HepG2 (cell line): ENCODE measurements around the gene SPON1. TPM values are rescaled to one million over a fixed set of nuclear protein-coding genes. Genes with fewer than 3 reads are reported as not detected.

Source experiments
- ATAC-seq: fragments of 200-7000 bp; cut with Tn5 transposase; 3 replicates; pipeline ENCODE4 v1.9.1; 2020; ENCODE audit warnings: mild to moderate bottlenecking, moderate library complexity
- BruUV-seq: library from RNA; stranded (reverse); fragments of 400-500 nt; replicated peaks from 2 replicates; lab custom pipeline; 2021; lab: Mats Ljungman, UMichigan
- CTCF ChIA-PET: fragments of 300-600 bp; formaldehyde crosslinking; extraction: SDS; loops from one replicate; lab custom pipeline; 2021; ENCODE audit warnings: low total read pairs, inconsistent platforms, low intra/inter-chr PET ratio; lab: Yijun Ruan, JAX
- POLR2A ChIA-PET: fragments of 350-600 bp; sonication (Branson Sonifier 250); formaldehyde crosslinking; loops from one replicate; lab custom pipeline; 2020; ENCODE audit warnings: antibody characterized with exemption, inconsistent platforms; lab: Yijun Ruan, JAX
- DNase-seq: peaks from one replicate; pipeline ENCODE4 v3.0.0-alpha.2; 2015; ENCODE audit warnings: low spot score
- FAIRE-seq: peaks from 3 replicates; lab custom pipeline; 2011; peaks lifted over from hg19 to GRCh38; lab: Jason Lieb, UNC
- H2AFZ ChIP-seq: one replicate; pipeline ENCODE4 v1.6.1; 2011; ENCODE audit warnings: low read length, inconsistent platforms
- H3K27ac ChIP-seq: fragments of 300-600 bp; 3 replicates; pipeline ENCODE4 v1.8.0; 2011; ENCODE audit warnings: mixed run types, mild to moderate bottlenecking, mixed read lengths, low read length, inconsistent platforms; ENCODE audit not compliant: insufficient read depth; ENCODE audit errors: extremely low read length
- H3K27me3 ChIP-seq, 2 experiments: fragments of 200-600 bp in 1 of 2; 2 replicates in 1 of 2; 3 replicates in 1 of 2; pipeline versions ENCODE4 v1.6.0 to v1.8.0; 2011; ENCODE audit warnings: low read length in 2 of 2, mild to moderate bottlenecking in 2 of 2, moderate library complexity in 2 of 2, inconsistent platforms in 1 of 2; ENCODE audit not compliant: insufficient read depth in 2 of 2, control insufficient read depth in 1 of 2
- H3K36me3 ChIP-seq, 2 experiments: fragments of 200-600 bp in 1 of 2; replicated peaks in 1 of 2; 2 replicates in 1 of 2; 3 replicates in 1 of 2; pipeline versions ENCODE4 v1.5.1 to v1.8.0; 2011; ENCODE audit warnings: low read length in 2 of 2, inconsistent platforms in 1 of 2; ENCODE audit not compliant: insufficient read depth in 2 of 2, control insufficient read depth in 1 of 2
- H3K4me1 ChIP-seq: 2 replicates; pipeline ENCODE4 v1.5.1; 2012; ENCODE audit warnings: low read length, inconsistent platforms; ENCODE audit not compliant: insufficient read depth
- H3K4me2 ChIP-seq: 2 replicates; pipeline ENCODE4 v1.6.0; 2011; ENCODE audit warnings: low read depth, low read length, inconsistent platforms
- H3K4me3 ChIP-seq, 3 experiments: fragments of 200-600 bp in 1 of 3; sonication (generic), shearing (Covaris generic) in 1 of 3; replicated peaks in 1 of 3; 2 replicates each; pipeline ENCODE4 v1.5.1; 2011 to 2016; ENCODE audit warnings: low read length in 3 of 3, inconsistent platforms in 2 of 3, low read depth in 2 of 3, mild to moderate bottlenecking in 2 of 3, control low read depth in 1 of 3, mixed read lengths in 1 of 3; ENCODE audit not compliant: insufficient read depth in 1 of 3
- H3K79me2 ChIP-seq: one replicate; pipeline ENCODE4 v1.6.1; 2011; ENCODE audit warnings: low read length, inconsistent platforms; ENCODE audit not compliant: insufficient read depth
- H3K9ac ChIP-seq: 2 replicates; pipeline ENCODE4 v1.6.0; 2011; ENCODE audit warnings: mild to moderate bottlenecking, low read depth, low read length, inconsistent platforms; ENCODE audit not compliant: insufficient read depth
- H3K9me3 ChIP-seq: 2 replicates; pipeline ENCODE4 v1.5.1; 2012; ENCODE audit warnings: mild to moderate bottlenecking, low read length
- H4K20me1 ChIP-seq: 2 replicates; pipeline ENCODE4 v1.6.0; 2011; ENCODE audit warnings: inconsistent platforms, mild to moderate bottlenecking, low read length, moderate library complexity; ENCODE audit not compliant: insufficient read depth
- MBNL3 ChIP-seq: fragments of 250-450 bp; sonication (Bioruptor Pico); conservative IDR thresholded peaks from 2 replicates; pipeline ENCODE4 v1.8.0; 2022; ENCODE audit warnings: mild to moderate bottlenecking, inconsistent platforms
- PCBP2 ChIP-seq: fragments of 200-400 bp; formaldehyde crosslinking; optimal IDR thresholded peaks from 2 replicates; pipeline ENCODE3; 2018; ENCODE audit warnings: low read length, low read depth; ENCODE audit not compliant: poor library complexity, severe bottlenecking
- TSC22D2 ChIP-seq: sonication (generic); formaldehyde crosslinking; IDR thresholded peaks from 2 replicates; pipeline ENCODE4 v1.5.1; 2020; ENCODE audit warnings: missing genetic modification reagents, mild to moderate bottlenecking, borderline replicate concordance
- ZNF10 ChIP-seq: sonication (generic); formaldehyde crosslinking; IDR thresholded peaks from 2 replicates; pipeline ENCODE4 v1.4.0; 2020; ENCODE audit warnings: mild to moderate bottlenecking, low read depth, missing genetic modification reagents, borderline replicate concordance
- ZNF446 ChIP-seq: sonication (generic); formaldehyde crosslinking; IDR thresholded peaks from 2 replicates; pipeline ENCODE4 v1.5.0; 2020; ENCODE audit warnings: mild to moderate bottlenecking, missing genetic modification reagents
- WGBS: methylation state at CpG from one replicate; pipeline ENCODE4 v1.1.6; 2017; ENCODE audit warnings: low lambda C conversion rate; 5-methylcytosine and 5-hydroxymethylcytosine counted together
- in situ Hi-C: cut with HindIII; loops from 2 replicates; pipeline ENCODE4 v1.10.0; 2017; ENCODE audit warnings: low pct_unique_long_range_greater_than_20kb; ENCODE audit not compliant: extremely low pct_ligation_motif_present
- intact Hi-C: fragments of 100-400 bp; cut with micrococcal nuclease; formaldehyde crosslinking; loops from one replicate; pipeline ENCODE4 v1.10.0; 2022; ENCODE audit not compliant: unreplicated experiment
- polyA plus RNA-seq, 8 experiments: library from polyadenylated mRNA; depleted of rRNA in 3 of 8; stranded (reverse) in 7 of 8; unstranded in 1 of 8; fragments of >200 nt; fragmentation: Illumina TruSeq in 4 of 8; extraction: Trizol in 4 of 8; gene quantifications; 2 replicates each; pipeline versions ENCODE4 v1.2.1 to v1.2.3, GENCODE V29; 2011 to 2016; ENCODE audit warnings: low read depth in 4 of 8, missing spikeins in 1 of 8, mixed read lengths in 1 of 8; ENCODE audit not compliant: insufficient read depth in 1 of 8
- total RNA-seq, 5 experiments: library from RNA; depleted of rRNA; stranded (reverse); fragments of >200 nt; fragmentation: Illumina TruSeq; extraction: Trizol; gene quantifications; 2 replicates each; pipeline ENCODE4 v1.2.3, GENCODE V29; 2016; ENCODE audit warnings: low read depth in 1 of 5
- TF ChIP-seq, protein P1 (sequence below): IDR thresholded peaks from 2 replicates; pipeline ENCODE4 v1.6.1; 2016
- TF ChIP-seq, protein P2 (sequence below), 2 experiments: fragments of 450-650 bp in 1 of 2; sonication (generic) in 1 of 2; formaldehyde crosslinking; IDR thresholded peaks; 2 replicates each; pipeline versions ENCODE4 v1.5.0 to v1.8.0; 2020 to 2022; ENCODE audit warnings: mild to moderate bottlenecking in 1 of 2, missing genetic modification reagents in 1 of 2
- TF ChIP-seq, protein P3 (sequence below): sonication (generic); formaldehyde crosslinking; IDR thresholded peaks from 2 replicates; pipeline ENCODE4 v1.5.0; 2020; ENCODE audit warnings: missing genetic modification reagents, mild to moderate bottlenecking, borderline replicate concordance
- TF ChIP-seq, protein P4 (sequence below): sonication (generic); formaldehyde crosslinking; IDR thresholded peaks from 2 replicates; pipeline ENCODE4 v1.5.1; 2020; ENCODE audit warnings: missing genetic modification reagents, mild to moderate bottlenecking, borderline replicate concordance
- TF ChIP-seq, protein P5 (sequence below): sonication (generic); formaldehyde crosslinking; IDR thresholded peaks from 2 replicates; pipeline ENCODE4 v1.8.0; 2023; ENCODE audit warnings: mild to moderate bottlenecking, missing genetic modification reagents

The SPON1 gene
- total and polyA plus RNA-seq, 2 of the 13 experiments (the other 11 are each of a cell fraction or from before 2014, with no cell fraction given): not detected

- in situ Hi-C loops: loop anchor here (5.0 kb wide), 1 partner anchor 290 kb away; no protein-coding TSS in a partner anchor
- H2AFZ ChIP-seq: no peak overlapping the region
- ChIA-PET POLR2A (no interaction called here), CTCF (interaction anchor here (2.1 to 3.3 kb wide), 2 partner anchors 192 to 292 kb away, joined by 13 to 42 read pairs; no protein-coding TSS in a partner anchor)
- H4K20me1 ChIP-seq: no peaks in the 10 kb centered on the region
- TF ChIP-seq PCBP2 (no peak), ZNF446 (CRISPR knock-in tag) (no peak), MBNL3 (CRISPR knock-in tag) (no peak), ZNF10 (CRISPR knock-in tag) (no peak), TSC22D2 (CRISPR knock-in tag) (no peak)
- TF ChIP-seq, protein P1, sequence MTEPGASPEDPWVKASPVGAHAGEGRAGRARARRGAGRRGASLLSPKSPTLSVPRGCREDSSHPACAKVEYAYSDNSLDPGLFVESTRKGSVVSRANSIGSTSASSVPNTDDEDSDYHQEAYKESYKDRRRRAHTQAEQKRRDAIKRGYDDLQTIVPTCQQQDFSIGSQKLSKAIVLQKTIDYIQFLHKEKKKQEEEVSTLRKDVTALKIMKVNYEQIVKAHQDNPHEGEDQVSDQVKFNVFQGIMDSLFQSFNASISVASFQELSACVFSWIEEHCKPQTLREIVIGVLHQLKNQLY (CRISPR knock-in tag): no peak
- TF ChIP-seq, protein P2, sequence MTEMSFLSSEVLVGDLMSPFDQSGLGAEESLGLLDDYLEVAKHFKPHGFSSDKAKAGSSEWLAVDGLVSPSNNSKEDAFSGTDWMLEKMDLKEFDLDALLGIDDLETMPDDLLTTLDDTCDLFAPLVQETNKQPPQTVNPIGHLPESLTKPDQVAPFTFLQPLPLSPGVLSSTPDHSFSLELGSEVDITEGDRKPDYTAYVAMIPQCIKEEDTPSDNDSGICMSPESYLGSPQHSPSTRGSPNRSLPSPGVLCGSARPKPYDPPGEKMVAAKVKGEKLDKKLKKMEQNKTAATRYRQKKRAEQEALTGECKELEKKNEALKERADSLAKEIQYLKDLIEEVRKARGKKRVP (CRISPR knock-in tag; IDR thresholded peaks at IDR 0.05): no peak
- TF ChIP-seq, protein P3, sequence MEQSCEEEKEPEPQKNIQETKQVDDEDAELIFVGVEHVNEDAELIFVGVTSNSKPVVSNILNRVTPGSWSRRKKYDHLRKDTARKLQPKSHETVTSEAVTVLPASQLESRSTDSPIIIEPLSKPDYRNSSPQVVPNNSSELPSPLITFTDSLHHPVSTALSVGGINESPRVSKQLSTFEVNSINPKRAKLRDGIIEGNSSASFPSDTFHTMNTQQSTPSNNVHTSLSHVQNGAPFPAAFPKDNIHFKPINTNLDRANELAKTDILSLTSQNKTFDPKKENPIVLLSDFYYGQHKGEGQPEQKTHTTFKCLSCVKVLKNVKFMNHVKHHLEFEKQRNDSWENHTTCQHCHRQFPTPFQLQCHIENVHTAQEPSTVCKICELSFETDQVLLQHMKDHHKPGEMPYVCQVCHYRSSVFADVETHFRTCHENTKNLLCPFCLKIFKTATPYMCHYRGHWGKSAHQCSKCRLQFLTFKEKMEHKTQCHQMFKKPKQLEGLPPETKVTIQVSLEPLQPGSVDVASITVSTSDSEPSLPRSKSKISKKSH (CRISPR knock-in tag): no peak
- TF ChIP-seq, protein P4, sequence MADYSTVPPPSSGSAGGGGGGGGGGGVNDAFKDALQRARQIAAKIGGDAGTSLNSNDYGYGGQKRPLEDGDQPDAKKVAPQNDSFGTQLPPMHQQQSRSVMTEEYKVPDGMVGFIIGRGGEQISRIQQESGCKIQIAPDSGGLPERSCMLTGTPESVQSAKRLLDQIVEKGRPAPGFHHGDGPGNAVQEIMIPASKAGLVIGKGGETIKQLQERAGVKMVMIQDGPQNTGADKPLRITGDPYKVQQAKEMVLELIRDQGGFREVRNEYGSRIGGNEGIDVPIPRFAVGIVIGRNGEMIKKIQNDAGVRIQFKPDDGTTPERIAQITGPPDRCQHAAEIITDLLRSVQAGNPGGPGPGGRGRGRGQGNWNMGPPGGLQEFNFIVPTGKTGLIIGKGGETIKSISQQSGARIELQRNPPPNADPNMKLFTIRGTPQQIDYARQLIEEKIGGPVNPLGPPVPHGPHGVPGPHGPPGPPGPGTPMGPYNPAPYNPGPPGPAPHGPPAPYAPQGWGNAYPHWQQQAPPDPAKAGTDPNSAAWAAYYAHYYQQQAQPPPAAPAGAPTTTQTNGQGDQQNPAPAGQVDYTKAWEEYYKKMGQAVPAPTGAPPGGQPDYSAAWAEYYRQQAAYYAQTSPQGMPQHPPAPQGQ (CRISPR knock-in tag): no peak
- TF ChIP-seq, protein P5, sequence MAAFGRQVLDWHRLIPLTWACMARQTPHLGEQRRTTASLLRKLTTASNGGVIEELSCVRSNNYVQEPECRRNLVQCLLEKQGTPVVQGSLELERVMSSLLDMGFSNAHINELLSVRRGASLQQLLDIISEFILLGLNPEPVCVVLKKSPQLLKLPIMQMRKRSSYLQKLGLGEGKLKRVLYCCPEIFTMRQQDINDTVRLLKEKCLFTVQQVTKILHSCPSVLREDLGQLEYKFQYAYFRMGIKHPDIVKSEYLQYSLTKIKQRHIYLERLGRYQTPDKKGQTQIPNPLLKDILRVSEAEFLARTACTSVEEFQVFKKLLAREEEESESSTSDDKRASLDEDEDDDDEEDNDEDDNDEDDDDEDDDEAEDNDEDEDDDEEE: no peak
- 0% methylated on average over 1 of the region's 1 CpG for WGBS
- H3K79me2 ChIP-seq: no peaks in the 10 kb centered on the region
- H3K4me2 ChIP-seq: no peak overlapping the region
- H3K27me3 ChIP-seq: peaks cover 0 to 31% of the 10 kb centered on the region in 2 experiments; a peak in 3 of 5 replicates
- no peaks in the 10 kb centered on the region for H3K4me1 ChIP-seq
- FAIRE-seq (no peak), ATAC-seq (no peak), DNase-seq (no peak)
- no peak overlapping the region for H3K27ac ChIP-seq
- H3K4me3 ChIP-seq: no peak overlapping the region
- BruUV-seq: no TSS peak
- H3K36me3 ChIP-seq: no peaks in the 10 kb centered on the region
- no peaks in the 10 kb centered on the region for H3K9me3 ChIP-seq
- no peak overlapping the region for H3K9ac ChIP-seq
- intact Hi-C loops: loop anchor here (1.0 kb wide), 2 partner anchors 191 to 292 kb away; no protein-coding TSS in a partner anchor
Observed at GRCh38 chr11:13956988-13957387, 5.5 kb upstream of the SPON1 start.
